AML-193 (cell line): ENCODE data around the gene GBP2.

Experiments
- DNase-seq, 2 experiments: peaks; one replicate each; lab custom pipeline; 2025; lab: John Stamatoyannopoulos, UW

Gene GBP2

DNA sequence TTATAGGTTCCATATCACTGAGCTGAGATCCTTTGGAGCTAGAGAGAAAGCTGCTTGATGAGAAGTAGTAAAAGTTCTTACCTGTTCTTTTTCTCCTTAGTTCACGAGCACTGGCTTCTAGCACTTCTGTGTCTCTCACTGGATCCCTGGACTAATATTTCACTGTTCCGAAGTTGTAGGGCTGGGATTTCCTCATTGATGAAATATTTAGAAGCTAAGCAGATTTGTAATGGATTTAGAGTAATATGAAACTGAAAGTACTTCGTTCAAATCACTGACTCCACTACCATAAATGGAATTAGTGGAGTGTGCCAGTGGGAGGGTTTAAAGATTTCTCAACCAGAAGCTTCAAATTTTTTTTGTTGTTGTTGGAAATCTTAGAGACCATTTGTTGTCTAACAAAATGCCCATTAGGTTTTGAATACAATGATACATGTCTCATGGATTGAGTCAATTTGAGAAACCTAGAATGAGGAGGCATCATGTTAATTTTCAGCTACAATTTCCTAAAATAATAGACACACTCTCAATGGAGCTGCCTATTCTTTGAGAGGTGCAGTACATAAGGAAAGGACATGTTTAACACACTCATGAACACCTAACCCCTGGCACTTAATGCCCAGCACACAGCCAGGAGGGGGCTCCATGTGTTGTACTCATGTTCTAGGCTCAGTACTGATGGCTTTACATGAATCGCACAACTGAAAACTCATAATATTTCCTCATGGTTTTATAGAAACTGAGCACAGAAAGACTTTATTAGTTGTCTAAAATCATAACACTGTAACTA is 60.6 kb downstream of the GBP2 start, which contains the start of gene GBP1:
GBP1 (minus strand) TSS at position 130 of the 790 bp plus-strand sequence. CDS start 1,974 bp downstream, outside the sequence.
- no peak for DNase-seq

DNA sequence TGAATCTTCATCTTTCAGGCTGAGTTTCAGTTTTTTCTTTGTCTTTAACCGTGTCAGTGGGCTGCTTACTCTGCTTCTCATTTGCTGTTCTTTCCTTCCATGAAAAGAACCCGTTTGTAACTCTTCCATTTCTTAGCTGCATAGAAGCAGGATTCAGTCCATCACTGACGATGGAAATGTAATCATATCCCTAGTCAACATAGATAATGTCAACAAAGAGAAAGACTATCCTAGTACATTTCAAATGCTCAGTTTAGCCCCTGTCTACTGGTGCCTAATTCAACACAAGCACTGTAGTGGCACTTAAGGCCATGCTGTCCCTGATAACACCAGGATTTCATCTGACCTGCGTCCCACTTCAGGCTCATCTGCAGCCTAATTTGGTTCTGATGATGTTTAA is 61.3 kb downstream of the GBP2 start:
- no peak for DNase-seq

DNA sequence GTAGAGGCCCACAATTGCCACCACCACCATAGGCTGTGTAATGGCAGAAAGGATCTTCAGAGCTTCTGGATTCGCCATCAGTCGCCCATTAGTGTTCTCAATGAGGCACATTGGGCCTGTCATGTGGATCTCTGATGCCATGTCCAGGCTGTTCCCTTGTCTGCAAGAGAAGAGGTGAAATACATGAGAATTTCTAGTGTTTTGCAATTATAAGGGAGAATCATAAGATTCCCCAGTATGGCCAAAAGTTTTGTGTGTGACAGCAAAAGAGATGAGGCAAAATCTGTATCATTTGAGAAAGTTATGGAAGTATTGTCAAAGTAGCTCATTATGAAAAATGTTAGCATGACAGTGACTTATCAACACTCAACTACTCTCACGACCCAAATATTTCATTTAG is 62.8 kb downstream of the GBP2 start:
- DNase-seq = no peak

DNA sequence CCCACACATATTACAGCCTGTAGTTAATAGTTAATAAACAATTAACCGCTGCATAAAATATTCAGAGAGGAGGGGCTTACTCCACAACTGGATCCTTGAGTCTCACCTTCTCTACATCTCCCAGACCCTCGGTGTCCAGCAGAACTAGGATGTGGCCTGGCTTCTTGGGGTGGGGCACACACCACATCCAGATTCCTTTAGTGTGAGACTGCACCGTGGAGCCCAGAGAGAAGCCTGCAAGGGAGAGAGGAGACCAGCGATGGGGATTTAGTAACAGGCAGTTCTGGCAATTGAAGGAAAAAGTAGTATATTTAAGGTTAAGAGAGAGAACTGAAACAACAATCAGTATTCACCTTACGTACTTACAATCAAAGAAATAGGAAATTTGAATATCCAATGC is 65.8 kb downstream of the GBP2 start:
- DNase-seq = no peak
